ENCODE measurements around the gene ITM2C. TPM values are rescaled to one million over a fixed set of nuclear protein-coding genes. Genes with fewer than 3 reads are reported as not detected.

ITM2C gene
- total RNA-seq, 1 donor = 20.6 TPM

GRCh38 chr2:230912724-230913123 lies 48.0 kb downstream of the ITM2C start:
- Histone ChIP-seq H3K4me3 (ENCODE audit: low read length) (no peak overlapping the region), H3K27me3 (ENCODE audit: insufficient read depth, low read length) (no peaks in the 10 kb centered on the region), H3K4me1 (ENCODE audit: insufficient read depth, low read length) (peaks cover 11% of the 10 kb centered on the region), H3K9me3 (ENCODE audit: low read depth, low read length) (no peaks in the 10 kb centered on the region)

GRCh38 chr2:230913406-230914143 lies 48.8 kb downstream of the ITM2C start:
- no peaks in the 10 kb centered on the region for H3K9me3 ChIP-seq (ENCODE audit: low read depth, low read length)
- no peak overlapping the region for H3K4me3 ChIP-seq (ENCODE audit: low read length)
- H3K27me3 ChIP-seq (ENCODE audit: insufficient read depth, low read length) = no peaks in the 10 kb centered on the region
- H3K4me1 ChIP-seq (ENCODE audit: insufficient read depth, low read length) = peaks cover 11% of the 10 kb centered on the region

- Histone ChIP-seq H3K9me3 (ENCODE audit: low read depth, low read length) (no peaks in the 10 kb centered on the region), H3K4me3 (ENCODE audit: low read length) (no peak overlapping the region), H3K27me3 (ENCODE audit: insufficient read depth, low read length) (no peaks in the 10 kb centered on the region), H3K4me1 (ENCODE audit: insufficient read depth, low read length) (peaks cover 11% of the 10 kb centered on the region)
These were observed 50.1 kb downstream of the ITM2C start for GRCh38 chr2:230914886-230915285.

GRCh38 chr2:230915319-230915718 lies 50.6 kb downstream of the ITM2C start:
- H3K9me3 ChIP-seq (ENCODE audit: low read depth, low read length) = no peaks in the 10 kb centered on the region
- H3K27me3 ChIP-seq (ENCODE audit: insufficient read depth, low read length) = no peaks in the 10 kb centered on the region

GRCh38 chr2:230916218-230916617 lies 51.5 kb downstream of the ITM2C start:
- Histone ChIP-seq H3K4me3 (ENCODE audit: low read length) (no peak overlapping the region), H3K27me3 (ENCODE audit: insufficient read depth, low read length) (no peaks in the 10 kb centered on the region), H3K9me3 (ENCODE audit: low read depth, low read length) (no peaks in the 10 kb centered on the region), H3K4me1 (ENCODE audit: insufficient read depth, low read length) (peaks cover 11% of the 10 kb centered on the region)

More at GRCh38 chr2:230915319-230915718, 50.6 kb downstream of the ITM2C start:
- no peak overlapping the region for H3K4me3 ChIP-seq (ENCODE audit: low read length)
- peaks cover 11% of the 10 kb centered on the region for H3K4me1 ChIP-seq (ENCODE audit: insufficient read depth, low read length)

- H3K4me3 ChIP-seq (ENCODE audit: low read length) = no peak overlapping the region
- H3K4me1 ChIP-seq (ENCODE audit: insufficient read depth, low read length) = peaks cover 5% of the 10 kb centered on the region
- H3K9me3 ChIP-seq (ENCODE audit: low read depth, low read length) = no peaks in the 10 kb centered on the region
- no peaks in the 10 kb centered on the region for H3K27me3 ChIP-seq (ENCODE audit: insufficient read depth, low read length)
These were observed 54.5 kb downstream of the ITM2C start for GRCh38 chr2:230919240-230919639.

- no peaks in the 10 kb centered on the region for H3K27me3 ChIP-seq (ENCODE audit: insufficient read depth, low read length)
- H3K4me1 ChIP-seq (ENCODE audit: insufficient read depth, low read length) = peaks cover 7% of the 10 kb centered on the region
- H3K4me3 ChIP-seq (ENCODE audit: low read length) = no peak overlapping the region
- no peaks in the 10 kb centered on the region for H3K9me3 ChIP-seq (ENCODE audit: low read depth, low read length)
These were observed 54.9 kb downstream of the ITM2C start for GRCh38 chr2:230919681-230920080.

- Histone ChIP-seq H3K4me3 (ENCODE audit: low read length) (no peak overlapping the region), H3K27me3 (ENCODE audit: insufficient read depth, low read length) (no peaks in the 10 kb centered on the region)
These were observed 55.4 kb downstream of the ITM2C start for GRCh38 chr2:230920167-230920566.

GRCh38 chr2:230921806-230922595 lies 57.3 kb downstream of the ITM2C start:
- H3K9me3 ChIP-seq (ENCODE audit: low read depth, low read length) = no peaks in the 10 kb centered on the region
- no peaks in the 10 kb centered on the region for H3K27me3 ChIP-seq (ENCODE audit: insufficient read depth, low read length)
- no peak overlapping the region for H3K4me3 ChIP-seq (ENCODE audit: low read length)
- H3K4me1 ChIP-seq (ENCODE audit: insufficient read depth, low read length) = peaks cover 16% of the 10 kb centered on the region

More at GRCh38 chr2:230920167-230920566, 55.4 kb downstream of the ITM2C start:
- peaks cover 12% of the 10 kb centered on the region for H3K4me1 ChIP-seq (ENCODE audit: insufficient read depth, low read length)
- no peaks in the 10 kb centered on the region for H3K9me3 ChIP-seq (ENCODE audit: low read depth, low read length)

GRCh38 chr2:230922951-230923717 lies 58.4 kb downstream of the ITM2C start:
- H3K27me3 ChIP-seq (ENCODE audit: insufficient read depth, low read length) = no peaks in the 10 kb centered on the region
- H3K4me3 ChIP-seq (ENCODE audit: low read length) = no peak overlapping the region
- no peaks in the 10 kb centered on the region for H3K9me3 ChIP-seq (ENCODE audit: low read depth, low read length)
- peaks cover 16% of the 10 kb centered on the region for H3K4me1 ChIP-seq (ENCODE audit: insufficient read depth, low read length)

- Histone ChIP-seq H3K4me3 (ENCODE audit: low read length) (no peak overlapping the region), H3K9me3 (ENCODE audit: low read depth, low read length) (no peaks in the 10 kb centered on the region), H3K27me3 (ENCODE audit: insufficient read depth, low read length) (no peaks in the 10 kb centered on the region), H3K4me1 (ENCODE audit: insufficient read depth, low read length) (peaks cover 16% of the 10 kb centered on the region)
These were observed 59.3 kb downstream of the ITM2C start for GRCh38 chr2:230924092-230924469.

GRCh38 chr2:230924470-230925341 lies 60.0 kb downstream of the ITM2C start, which contains the start of gene GPR55:
GPR55 (minus strand) TSS chr2:230925242; CDS start chr2:230910962, 14,280 bp downstream.
- H3K4me3 ChIP-seq (ENCODE audit: low read length) = peak within 1 kb of the TSS; percentile 25
- H3K27me3 ChIP-seq (ENCODE audit: insufficient read depth, low read length) = no peaks in the 10 kb centered on the region
- H3K9me3 ChIP-seq (ENCODE audit: low read depth, low read length) = no peaks in the 10 kb centered on the region
- H3K4me1 ChIP-seq (ENCODE audit: insufficient read depth, low read length) = peaks cover 16% of the 10 kb centered on the region

- Histone ChIP-seq H3K4me3 (ENCODE audit: low read length) (no peak overlapping the region), H3K9me3 (ENCODE audit: low read depth, low read length) (no peaks in the 10 kb centered on the region), H3K27me3 (ENCODE audit: insufficient read depth, low read length) (no peaks in the 10 kb centered on the region), H3K4me1 (ENCODE audit: insufficient read depth, low read length) (peaks cover 16% of the 10 kb centered on the region)
These were observed 60.7 kb downstream of the ITM2C start for GRCh38 chr2:230925443-230925878.

Data from mononuclear cell (primary cell).